K562 (cell line): ENCODE measurements around the gene SAPCD1. TPM values are rescaled to one million over a fixed set of nuclear protein-coding genes. Genes with fewer than 3 reads are reported as not detected.

Experiments
- CHD2 ChIP-seq: IDR thresholded peaks from 2 replicates; pipeline ENCODE4 v1.6.1; 2011; ENCODE audit warnings: low read depth, low read length
- ILK ChIP-seq: fragments of 450-650 bp; IDR thresholded peaks from 2 replicates; pipeline ENCODE4 v1.6.1; 2016; ENCODE audit warnings: missing genetic modification characterization, low read depth, mild to moderate bottlenecking, missing compliant biosample characterization, moderate library complexity, borderline replicate concordance
- LARP7 ChIP-seq: fragments of 450-650 bp; IDR thresholded peaks from 2 replicates; pipeline ENCODE4 v1.6.1; 2016
- NFYB ChIP-seq: IDR thresholded peaks from 2 replicates; pipeline ENCODE4 v1.6.1; 2011; ENCODE audit warnings: mild to moderate bottlenecking, moderate library complexity; ENCODE audit not compliant: insufficient read length; ENCODE audit errors: extremely low read depth
- NRF1 ChIP-seq, 2 experiments: fragments of 450-650 bp; IDR thresholded peaks in 1 of 2; conservative IDR thresholded peaks in 1 of 2; 2 replicates each; pipeline ENCODE4 v1.6.1; 2014; ENCODE audit warnings: mild to moderate bottlenecking in 2 of 2
- SRSF9 ChIP-seq: fragments of 200-400 bp; formaldehyde crosslinking; IDR thresholded peaks from 2 replicates; pipeline ENCODE4 v1.6.1; 2017; ENCODE audit warnings: low read depth, low read length, borderline replicate concordance
- ZNF143 ChIP-seq: sonication (generic); formaldehyde crosslinking; IDR thresholded peaks from 2 replicates; pipeline ENCODE4 v1.9.0; 2022; ENCODE audit warnings: mild to moderate bottlenecking, missing genetic modification reagents
- ZNF217 ChIP-seq: sonication (generic); formaldehyde crosslinking; IDR thresholded peaks from 2 replicates; pipeline ENCODE4 v1.8.0; 2022; ENCODE audit warnings: mild to moderate bottlenecking, missing genetic modification reagents
- polyA plus RNA-seq, 8 experiments: library from polyadenylated mRNA; depleted of rRNA in 4 of 8; stranded (reverse) in 5 of 8; unstranded in 3 of 8; fragments of >200 nt; fragmentation: Nextera tagmentation in 2 of 8; fragmentation: Illumina TruSeq in 1 of 8; extraction: Ambion mirVana in 2 of 8; extraction: Trizol in 1 of 8; gene quantifications; 2 replicates each; pipeline versions ENCODE4 v1.2.1 to v1.2.3, GENCODE V29; 2011 to 2014; ENCODE audit warnings: inconsistent platforms in 1 of 8, missing spikeins in 1 of 8
- total RNA-seq, 7 experiments: library from RNA; depleted of rRNA in 6 of 7; stranded (reverse); fragments of >200 nt in 6 of 7; fragmentation: Illumina TruSeq in 2 of 7; extraction: Trizol in 2 of 7; gene quantifications; 2 replicates each; pipeline versions ENCODE4 v1.2.1 to v1.2.3, GENCODE V29; 2011 to 2021; ENCODE audit warnings: low replicate concordance in 1 of 7
- TF ChIP-seq, protein P1 (sequence below): fragments of 250-450 bp; sonication (Bioruptor Pico); IDR thresholded peaks from 2 replicates; pipeline ENCODE4 v1.5.0; 2020; ENCODE audit warnings: mild to moderate bottlenecking
- TF ChIP-seq, protein P2 (sequence below): fragments of 450-650 bp; formaldehyde crosslinking; IDR thresholded peaks from 2 replicates; pipeline ENCODE4 v1.4.0; 2022; ENCODE audit warnings: missing genetic modification characterization
- TF ChIP-seq, protein P3 (sequence below): fragments of 450-650 bp; formaldehyde crosslinking; IDR thresholded peaks from 2 replicates; pipeline ENCODE4 v1.4.0; 2022; ENCODE audit warnings: missing genetic modification characterization
- TF ChIP-seq, protein P4 (sequence below): fragments of 450-650 bp; IDR thresholded peaks from 2 replicates; pipeline ENCODE4 v1.6.1; 2016; ENCODE audit warnings: antibody characterized with exemption
- TF ChIP-seq, protein P5 (sequence below): fragments of 450-650 bp; formaldehyde crosslinking; conservative IDR thresholded peaks from 2 replicates; pipeline ENCODE4 v1.4.0; 2022; ENCODE audit warnings: mild to moderate bottlenecking, missing genetic modification characterization
- TF ChIP-seq, protein P6 (sequence below): sonication (generic); formaldehyde crosslinking; IDR thresholded peaks from 2 replicates; pipeline ENCODE4 v1.8.0; 2022; ENCODE audit warnings: mild to moderate bottlenecking, missing genetic modification reagents

SAPCD1 gene
- total and polyA plus RNA-seq, 9 of the 15 experiments (the other 6 are each of a cell fraction or from before 2014, with no cell fraction given), result 2.6 to 30.2 (median 7.4) TPM

DNA sequence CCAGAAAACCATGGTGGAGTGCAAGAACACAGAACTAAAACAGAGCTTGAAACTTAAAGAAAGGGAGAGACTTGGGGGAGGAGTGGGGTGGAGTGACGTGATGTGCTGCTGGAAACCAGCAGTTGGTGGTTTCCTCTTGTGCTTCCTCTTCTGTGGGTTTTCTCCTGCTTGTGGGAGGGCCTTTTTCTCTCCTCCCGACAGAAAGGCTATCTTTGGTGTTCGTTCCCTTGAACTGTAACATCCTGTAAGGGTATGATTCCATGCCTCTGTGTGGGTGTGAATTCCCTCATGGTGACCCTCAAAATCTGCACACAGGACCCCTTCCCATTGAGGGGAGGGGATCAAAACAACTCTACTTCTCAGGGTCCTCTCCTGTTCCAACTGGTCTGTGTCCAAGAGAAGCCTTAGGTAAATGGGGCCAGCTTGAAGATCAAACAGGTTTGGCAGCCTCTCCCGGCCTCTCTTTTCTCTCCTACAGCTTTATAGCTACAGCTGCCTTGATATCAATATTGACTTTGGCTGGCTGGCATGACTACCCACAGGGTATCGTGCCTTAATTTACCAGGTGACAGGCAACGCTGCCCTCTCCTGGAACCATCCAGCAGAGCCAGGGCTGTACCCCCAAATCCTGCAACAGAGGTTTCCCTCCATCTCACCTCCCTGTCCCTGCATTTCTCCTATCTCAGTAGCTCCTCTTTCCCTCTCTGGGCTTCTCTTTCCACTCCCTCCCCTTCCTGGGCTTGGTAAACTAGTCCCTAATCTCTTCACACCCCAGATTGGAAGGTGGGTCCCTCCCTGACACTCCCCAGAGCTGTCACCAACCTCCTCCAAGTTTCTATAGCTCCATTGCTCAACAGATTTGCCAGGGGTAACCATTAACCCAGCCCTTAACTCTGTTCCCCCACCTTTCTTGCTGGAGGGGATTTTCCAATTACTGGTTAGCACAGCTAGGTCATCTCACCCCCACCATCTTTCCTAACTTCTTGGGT, 24.2 kb upstream of the SAPCD1 start (continued):
- TF ChIP-seq, protein P1, sequence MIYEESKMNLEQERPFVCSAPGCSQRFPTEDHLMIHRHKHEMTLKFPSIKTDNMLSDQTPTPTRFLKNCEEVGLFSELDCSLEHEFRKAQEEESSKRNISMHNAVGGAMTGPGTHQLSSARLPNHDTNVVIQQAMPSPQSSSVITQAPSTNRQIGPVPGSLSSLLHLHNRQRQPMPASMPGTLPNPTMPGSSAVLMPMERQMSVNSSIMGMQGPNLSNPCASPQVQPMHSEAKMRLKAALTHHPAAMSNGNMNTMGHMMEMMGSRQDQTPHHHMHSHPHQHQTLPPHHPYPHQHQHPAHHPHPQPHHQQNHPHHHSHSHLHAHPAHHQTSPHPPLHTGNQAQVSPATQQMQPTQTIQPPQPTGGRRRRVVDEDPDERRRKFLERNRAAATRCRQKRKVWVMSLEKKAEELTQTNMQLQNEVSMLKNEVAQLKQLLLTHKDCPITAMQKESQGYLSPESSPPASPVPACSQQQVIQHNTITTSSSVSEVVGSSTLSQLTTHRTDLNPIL (CRISPR knock-in tag), result peak; percentile 84
- no peak for TF ChIP-seq ZNF143 (CRISPR knock-in tag)
- TF ChIP-seq, protein P2, sequence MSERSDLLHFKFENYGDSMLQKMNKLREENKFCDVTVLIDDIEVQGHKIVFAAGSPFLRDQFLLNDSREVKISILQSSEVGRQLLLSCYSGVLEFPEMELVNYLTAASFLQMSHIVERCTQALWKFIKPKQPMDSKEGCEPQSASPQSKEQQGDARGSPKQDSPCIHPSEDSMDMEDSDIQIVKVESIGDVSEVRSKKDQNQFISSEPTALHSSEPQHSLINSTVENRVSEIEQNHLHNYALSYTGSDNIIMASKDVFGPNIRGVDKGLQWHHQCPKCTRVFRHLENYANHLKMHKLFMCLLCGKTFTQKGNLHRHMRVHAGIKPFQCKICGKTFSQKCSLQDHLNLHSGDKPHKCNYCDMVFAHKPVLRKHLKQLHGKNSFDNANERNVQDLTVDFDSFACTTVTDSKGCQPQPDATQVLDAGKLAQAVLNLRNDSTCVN (CRISPR knock-in tag), result peak; percentile 95
- TF ChIP-seq, protein P3, sequence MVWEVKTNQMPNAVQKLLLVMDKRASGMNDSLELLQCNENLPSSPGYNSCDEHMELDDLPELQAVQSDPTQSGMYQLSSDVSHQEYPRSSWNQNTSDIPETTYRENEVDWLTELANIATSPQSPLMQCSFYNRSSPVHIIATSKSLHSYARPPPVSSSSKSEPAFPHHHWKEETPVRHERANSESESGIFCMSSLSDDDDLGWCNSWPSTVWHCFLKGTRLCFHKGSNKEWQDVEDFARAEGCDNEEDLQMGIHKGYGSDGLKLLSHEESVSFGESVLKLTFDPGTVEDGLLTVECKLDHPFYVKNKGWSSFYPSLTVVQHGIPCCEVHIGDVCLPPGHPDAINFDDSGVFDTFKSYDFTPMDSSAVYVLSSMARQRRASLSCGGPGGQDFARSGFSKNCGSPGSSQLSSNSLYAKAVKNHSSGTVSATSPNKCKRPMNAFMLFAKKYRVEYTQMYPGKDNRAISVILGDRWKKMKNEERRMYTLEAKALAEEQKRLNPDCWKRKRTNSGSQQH (CRISPR knock-in tag), result peak; percentile 96
- TF ChIP-seq, protein P4, sequence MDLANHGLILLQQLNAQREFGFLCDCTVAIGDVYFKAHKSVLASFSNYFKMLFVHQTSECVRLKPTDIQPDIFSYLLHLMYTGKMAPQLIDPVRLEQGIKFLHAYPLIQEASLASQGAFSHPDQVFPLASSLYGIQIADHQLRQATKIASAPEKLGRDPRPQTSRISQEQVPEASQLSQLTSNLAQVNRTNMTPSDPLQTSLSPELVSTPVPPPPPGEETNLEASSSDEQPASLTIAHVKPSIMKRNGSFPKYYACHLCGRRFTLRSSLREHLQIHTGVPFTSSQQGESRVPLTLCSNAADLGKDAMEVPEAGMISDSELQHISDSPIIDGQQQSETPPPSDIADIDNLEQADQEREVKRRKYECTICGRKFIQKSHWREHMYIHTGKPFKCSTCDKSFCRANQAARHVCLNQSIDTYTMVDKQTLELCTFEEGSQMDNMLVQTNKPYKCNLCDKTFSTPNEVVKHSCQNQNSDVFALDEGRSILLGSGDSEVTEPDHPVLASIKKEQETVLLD, result peak; percentile 29; the same call in 1 of the 2 replicates
- TF ChIP-seq NFYB, result no peak
- TF ChIP-seq ILK (tag), result no peak
- no peak for TF ChIP-seq SRSF9
- TF ChIP-seq, protein P5, sequence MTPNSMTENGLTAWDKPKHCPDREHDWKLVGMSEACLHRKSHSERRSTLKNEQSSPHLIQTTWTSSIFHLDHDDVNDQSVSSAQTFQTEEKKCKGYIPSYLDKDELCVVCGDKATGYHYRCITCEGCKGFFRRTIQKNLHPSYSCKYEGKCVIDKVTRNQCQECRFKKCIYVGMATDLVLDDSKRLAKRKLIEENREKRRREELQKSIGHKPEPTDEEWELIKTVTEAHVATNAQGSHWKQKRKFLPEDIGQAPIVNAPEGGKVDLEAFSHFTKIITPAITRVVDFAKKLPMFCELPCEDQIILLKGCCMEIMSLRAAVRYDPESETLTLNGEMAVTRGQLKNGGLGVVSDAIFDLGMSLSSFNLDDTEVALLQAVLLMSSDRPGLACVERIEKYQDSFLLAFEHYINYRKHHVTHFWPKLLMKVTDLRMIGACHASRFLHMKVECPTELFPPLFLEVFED (CRISPR knock-in tag), result peak; percentile 97
- TF ChIP-seq, protein P6, sequence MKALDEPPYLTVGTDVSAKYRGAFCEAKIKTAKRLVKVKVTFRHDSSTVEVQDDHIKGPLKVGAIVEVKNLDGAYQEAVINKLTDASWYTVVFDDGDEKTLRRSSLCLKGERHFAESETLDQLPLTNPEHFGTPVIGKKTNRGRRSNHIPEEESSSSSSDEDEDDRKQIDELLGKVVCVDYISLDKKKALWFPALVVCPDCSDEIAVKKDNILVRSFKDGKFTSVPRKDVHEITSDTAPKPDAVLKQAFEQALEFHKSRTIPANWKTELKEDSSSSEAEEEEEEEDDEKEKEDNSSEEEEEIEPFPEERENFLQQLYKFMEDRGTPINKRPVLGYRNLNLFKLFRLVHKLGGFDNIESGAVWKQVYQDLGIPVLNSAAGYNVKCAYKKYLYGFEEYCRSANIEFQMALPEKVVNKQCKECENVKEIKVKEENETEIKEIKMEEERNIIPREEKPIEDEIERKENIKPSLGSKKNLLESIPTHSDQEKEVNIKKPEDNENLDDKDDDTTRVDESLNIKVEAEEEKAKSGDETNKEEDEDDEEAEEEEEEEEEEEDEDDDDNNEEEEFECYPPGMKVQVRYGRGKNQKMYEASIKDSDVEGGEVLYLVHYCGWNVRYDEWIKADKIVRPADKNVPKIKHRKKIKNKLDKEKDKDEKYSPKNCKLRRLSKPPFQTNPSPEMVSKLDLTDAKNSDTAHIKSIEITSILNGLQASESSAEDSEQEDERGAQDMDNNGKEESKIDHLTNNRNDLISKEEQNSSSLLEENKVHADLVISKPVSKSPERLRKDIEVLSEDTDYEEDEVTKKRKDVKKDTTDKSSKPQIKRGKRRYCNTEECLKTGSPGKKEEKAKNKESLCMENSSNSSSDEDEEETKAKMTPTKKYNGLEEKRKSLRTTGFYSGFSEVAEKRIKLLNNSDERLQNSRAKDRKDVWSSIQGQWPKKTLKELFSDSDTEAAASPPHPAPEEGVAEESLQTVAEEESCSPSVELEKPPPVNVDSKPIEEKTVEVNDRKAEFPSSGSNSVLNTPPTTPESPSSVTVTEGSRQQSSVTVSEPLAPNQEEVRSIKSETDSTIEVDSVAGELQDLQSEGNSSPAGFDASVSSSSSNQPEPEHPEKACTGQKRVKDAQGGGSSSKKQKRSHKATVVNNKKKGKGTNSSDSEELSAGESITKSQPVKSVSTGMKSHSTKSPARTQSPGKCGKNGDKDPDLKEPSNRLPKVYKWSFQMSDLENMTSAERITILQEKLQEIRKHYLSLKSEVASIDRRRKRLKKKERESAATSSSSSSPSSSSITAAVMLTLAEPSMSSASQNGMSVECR (CRISPR knock-in tag), result peak; percentile 18
- no peak for TF ChIP-seq CHD2
- TF ChIP-seq LARP7, result no peak
- peak; percentile 39 to 48; a peak in 1 of 4 replicates for TF ChIP-seq NRF1 (conservative IDR thresholded peaks at IDR 0.05 in 1 of 2, IDR thresholded peaks at IDR 0.05 in 1 of 2)
- no peak for TF ChIP-seq ZNF217 (CRISPR knock-in tag)
